AG20443 (cell line): Measurements from ENCODE around the gene CACNA1C.
A peak's percentile ranks its signal among the peaks of the same experiment; 100 is the strongest.

ENCODE experiments used
- DNase-seq: peaks from one replicate; pipeline ENCODE4 v3.0.0; 2012; ENCODE audit warnings: low spot score, mixed read lengths

The CACNA1C gene

DNA sequence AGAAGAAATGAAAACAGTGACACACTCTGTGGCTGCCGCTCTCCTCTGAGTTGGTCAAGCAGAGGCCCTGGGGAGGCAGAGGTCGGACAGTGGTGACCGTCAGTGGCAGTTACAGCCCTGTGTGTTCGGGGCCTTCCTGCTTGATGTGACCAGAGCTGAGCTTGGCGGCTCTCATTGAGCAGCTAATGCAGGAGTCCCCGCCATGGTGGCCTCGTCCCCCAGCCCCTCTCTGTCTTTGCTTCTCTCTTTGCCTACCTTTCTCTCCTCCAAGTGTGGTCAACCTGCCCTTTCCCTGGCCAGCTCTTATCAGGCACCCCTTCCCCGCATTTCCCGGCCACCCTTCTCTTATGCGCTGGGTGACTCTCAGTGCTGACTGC, 362.8 kb downstream of the CACNA1C start:
- DNase-seq, result no peak

GRCh38 chr12:2416158-2416557, 363.4 kb downstream of the CACNA1C start:
- DNase-seq, result no peak

DNA sequence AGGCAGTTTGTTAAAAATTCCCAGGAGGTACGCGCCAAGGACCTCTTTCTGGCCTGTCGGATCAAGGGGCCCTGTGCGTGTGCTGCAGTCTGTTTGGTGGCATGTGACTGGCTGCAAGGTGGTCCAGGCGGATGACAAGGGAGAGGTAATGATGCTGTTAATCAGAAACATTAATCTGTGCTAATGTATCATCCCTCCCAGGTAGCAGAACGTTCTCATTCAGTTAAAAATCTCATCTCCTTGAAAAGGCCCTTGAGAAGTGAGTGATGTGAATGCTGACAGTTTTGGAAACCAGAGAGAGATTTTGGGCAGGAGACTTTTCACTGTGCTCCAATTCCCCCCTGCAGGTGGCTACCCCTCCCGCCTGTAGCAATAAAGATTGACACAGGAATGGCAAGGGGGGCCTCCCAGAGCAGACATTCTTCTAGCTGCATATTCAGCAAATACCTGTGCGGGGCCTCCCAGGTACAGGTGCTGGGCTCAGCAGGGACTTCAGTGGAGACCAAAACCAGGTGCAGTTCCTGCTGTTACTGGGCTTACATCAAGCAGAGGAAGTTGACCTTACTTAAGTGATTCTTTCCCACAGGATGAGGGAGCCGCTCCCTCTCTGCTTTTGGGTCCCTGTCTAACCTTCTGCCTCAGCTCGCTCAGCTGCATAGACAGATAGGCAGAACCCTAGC, 364.8 kb downstream of the CACNA1C start:
- DNase-seq, result no peak

GRCh38 chr12:2418579-2418978, 365.8 kb downstream of the CACNA1C start:
- no peak for DNase-seq

- no peak for DNase-seq
Observed at GRCh38 chr12:2422591-2422990, 369.8 kb downstream of the CACNA1C start.

DNA sequence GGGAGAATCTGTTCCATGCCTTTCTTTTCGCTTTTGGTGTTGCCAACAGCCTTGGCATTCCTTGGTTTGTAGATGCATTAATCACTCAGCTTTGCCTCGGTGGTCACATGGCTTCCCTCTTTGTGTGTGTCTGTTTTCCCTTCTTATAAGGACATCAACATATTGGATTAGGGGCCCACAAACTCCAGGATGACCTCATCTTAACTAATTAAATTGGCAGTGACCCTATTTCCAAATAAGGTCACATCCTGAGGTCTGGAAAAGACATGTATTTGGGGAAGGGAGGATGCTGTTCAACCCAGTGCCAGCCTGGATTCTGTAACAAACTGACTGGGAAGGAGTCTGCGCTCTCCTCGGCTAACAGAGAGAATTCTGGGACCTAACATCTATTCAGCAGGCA, 376.2 kb downstream of the CACNA1C start:
- DNase-seq, result peak; percentile 27

DNA sequence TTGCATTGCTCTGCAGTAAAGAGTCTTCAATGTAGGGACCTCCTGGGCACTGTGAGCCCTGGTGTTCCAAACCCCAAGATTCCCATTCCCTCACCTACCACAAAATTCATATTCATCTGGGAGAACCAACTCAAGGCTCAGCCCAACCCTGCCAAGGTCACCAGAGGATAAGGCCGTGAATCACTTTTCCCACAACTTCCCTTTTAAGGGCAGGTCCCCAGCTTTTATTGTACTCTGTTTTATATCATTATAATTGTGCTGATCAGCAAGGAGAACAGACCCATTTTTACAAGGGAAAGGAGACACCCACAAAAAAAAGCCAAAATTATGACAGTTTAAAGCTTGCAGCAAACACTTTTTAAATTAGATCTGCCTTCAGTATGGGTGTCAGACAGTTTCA, 379.0 kb downstream of the CACNA1C start:
- DNase-seq, result peak; percentile 79

- no peak for DNase-seq
Observed at GRCh38 chr12:2432856-2433255, 380.1 kb downstream of the CACNA1C start.

- DNase-seq, result no peak
Observed at GRCh38 chr12:2435511-2435910, 382.7 kb downstream of the CACNA1C start.

GRCh38 chr12:2439332-2440100, 386.7 kb downstream of the CACNA1C start:
- no peak for DNase-seq

DNA sequence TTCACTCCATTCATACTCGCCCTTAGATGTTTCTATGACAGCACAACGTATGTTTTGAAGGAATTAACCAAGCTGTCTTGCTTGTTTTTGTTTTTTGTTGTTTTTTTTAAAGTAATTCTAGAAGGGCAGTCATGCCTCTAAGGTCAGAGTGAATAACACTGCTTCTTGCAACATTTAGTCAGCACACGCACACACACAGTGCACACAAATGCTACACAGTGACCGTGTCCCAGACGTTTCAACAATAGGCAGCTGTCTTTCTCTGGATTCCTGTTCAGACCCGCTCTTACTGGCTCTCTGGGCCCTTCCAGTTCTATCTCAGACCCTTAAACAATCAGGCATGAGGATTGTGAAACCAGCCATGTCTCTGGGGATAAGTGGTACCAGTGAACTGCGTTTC, 391.0 kb downstream of the CACNA1C start:
- DNase-seq, result no peak

GRCh38 chr12:2445968-2446367, 393.2 kb downstream of the CACNA1C start:
- no peak for DNase-seq

DNA sequence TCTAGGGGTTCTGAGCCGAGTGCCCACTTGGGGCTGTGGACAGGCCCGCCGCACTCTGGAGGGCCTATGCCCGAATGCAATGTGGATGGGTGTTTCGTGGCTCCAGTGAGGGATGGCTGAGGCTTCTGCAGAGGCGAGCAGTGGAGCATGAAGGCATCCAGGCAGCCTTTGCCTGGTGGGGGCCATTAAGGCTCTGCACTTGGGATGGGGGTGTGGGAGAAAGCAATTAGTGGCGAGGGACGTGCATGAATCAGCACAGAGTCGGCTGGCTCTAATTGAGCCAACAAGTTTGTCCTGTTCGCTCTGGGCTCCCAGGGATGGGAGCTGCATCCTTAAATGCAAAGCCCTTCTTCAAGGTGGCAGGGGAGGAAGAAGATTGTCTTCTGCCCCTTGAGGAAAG, 395.1 kb downstream of the CACNA1C start:
- no peak for DNase-seq

DNA sequence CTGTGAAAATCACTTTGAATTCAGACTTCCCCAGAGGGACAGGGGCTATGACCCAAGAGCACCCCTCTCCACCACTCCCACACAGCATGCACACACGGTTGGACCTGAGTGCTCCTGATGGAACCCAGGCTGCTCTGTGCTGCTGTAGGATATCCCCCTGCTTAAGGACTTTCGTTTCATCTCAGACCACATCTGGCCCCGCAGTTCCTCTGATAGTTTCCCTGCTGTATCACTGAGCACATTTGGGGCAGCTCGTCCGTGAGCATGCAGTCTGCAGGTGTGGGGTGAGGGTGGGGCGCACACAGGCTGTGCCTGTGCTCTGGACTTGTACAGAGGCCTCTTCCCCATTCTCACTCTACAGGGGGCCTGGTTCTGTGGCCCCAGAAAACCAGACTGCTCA, 396.8 kb downstream of the CACNA1C start:
- no peak for DNase-seq

- DNase-seq, result no peak
Observed at GRCh38 chr12:2450553-2450952, 397.8 kb downstream of the CACNA1C start.

- no peak for DNase-seq
Observed at GRCh38 chr12:2451025-2451424, 398.2 kb downstream of the CACNA1C start.

DNA sequence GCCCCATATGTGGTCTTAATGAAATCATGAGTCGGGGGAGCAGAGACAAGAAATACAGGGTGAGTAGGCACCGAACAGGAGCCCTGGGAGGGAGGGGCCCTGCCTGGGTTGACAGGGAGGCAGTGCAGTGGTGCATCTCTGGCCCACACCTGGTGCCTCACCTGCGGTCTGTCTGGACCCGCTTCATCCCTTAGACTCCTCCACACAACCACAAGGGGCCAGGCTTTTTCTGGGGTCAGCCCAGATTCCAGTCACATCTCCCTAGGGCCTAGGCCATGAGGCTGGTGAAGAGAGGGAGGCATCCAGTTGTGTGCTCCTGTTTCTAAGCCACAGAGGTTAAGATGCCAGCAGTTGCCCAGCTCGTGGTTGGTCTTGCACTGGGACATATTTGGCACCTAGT, 398.7 kb downstream of the CACNA1C start:
- DNase-seq, result no peak

- DNase-seq, result peak; percentile 39
Observed at GRCh38 chr12:2453076-2453760, 400.4 kb downstream of the CACNA1C start.

- DNase-seq, result no peak
Observed at GRCh38 chr12:2453761-2454090, 400.9 kb downstream of the CACNA1C start.

- no peak for DNase-seq
Observed at GRCh38 chr12:2454601-2455177, 401.9 kb downstream of the CACNA1C start.

DNA sequence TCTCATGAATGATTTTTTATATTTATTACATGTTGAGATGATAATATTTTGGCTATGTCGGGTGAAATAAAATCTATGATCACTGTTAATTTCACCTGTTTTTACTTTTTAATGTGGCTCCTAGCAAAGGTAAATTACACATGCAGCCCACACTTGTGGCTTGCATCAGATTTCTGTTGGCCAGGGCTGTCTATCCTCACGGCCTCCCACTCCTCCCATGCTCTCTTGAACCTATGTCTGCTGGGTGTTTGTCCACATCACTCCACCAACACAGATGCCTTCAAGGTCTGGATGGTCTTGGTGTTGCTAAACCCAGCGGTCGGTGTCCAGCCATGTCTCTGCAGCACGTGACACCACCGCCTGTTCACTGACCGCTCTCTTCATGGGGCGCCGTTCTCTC, 402.6 kb downstream of the CACNA1C start:
- no peak for DNase-seq

DNA sequence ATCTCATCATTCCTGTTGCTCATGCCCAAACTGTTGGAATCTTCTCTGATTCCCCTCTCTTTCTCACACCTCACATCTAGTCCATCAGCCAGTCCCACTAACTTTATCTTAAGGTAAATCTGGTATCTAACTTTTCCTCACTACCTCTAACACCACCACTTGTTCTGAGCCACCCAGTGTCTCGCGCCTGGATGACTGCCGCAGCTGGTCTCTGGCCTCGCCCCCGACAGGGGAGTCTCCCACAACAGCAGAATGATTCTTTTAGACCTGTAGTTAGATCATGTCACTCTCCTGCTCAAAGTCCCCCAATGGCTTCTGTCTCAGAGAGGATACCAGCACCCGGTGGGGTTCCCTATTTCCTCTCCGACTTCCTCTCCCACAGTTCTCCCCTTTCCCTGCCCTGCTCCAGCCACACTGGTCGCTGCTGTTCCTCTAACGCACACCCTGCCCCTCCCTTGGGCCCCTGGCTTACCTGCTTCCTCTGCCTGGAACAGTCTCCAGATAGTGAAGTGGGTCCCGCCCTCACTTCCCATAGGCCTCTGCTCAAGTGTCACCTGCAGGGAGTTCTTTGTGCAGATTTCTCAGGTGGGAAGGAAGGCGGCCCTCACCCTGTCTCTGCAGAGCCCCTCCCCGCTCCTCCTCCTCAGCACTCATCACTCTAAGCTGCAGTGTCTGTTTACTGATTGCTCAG, 403.5 kb downstream of the CACNA1C start:
- DNase-seq, result no peak
